Glomerular visceral epithelial cell (primary cell): ENCODE measurements around the gene PLOD2.
A peak's percentile ranks its signal among the peaks of the same experiment; 100 is the strongest.

ENCODE experiments used
- DNase-seq: peaks from one replicate; pipeline ENCODE4 v3.0.0-alpha.2; 2016; ENCODE audit errors: extremely low spot score

Gene PLOD2

DNA sequence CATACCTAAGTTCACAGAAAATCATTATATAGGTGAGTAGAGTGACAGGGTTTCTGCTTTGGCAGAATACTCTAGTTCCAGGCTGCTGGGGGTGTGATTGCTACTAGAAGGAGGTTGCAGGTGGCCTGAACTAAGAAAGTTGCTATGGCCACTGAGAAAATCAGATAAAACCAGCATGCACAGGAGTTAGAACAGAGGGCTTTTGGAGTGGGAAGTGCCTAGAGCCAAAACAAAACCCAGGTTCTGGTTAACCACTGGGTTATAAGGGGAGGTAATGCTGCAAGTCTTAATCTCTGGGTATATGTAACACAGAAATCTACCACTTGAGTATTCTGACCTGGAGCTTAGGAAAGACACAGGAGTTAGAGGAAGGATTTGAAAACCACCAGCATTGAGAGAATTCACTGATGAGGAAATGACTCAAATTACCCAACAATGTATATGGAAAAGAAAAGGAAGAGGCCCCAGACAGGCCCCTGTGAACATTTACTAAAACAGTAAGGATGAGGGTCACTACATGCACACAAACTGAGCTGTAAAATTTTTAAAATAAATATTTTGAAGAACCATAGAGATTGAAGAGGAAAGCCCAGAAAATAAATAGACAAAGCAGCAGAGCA lies 60.0 kb downstream of the PLOD2 start:
- DNase-seq = no peak

DNA sequence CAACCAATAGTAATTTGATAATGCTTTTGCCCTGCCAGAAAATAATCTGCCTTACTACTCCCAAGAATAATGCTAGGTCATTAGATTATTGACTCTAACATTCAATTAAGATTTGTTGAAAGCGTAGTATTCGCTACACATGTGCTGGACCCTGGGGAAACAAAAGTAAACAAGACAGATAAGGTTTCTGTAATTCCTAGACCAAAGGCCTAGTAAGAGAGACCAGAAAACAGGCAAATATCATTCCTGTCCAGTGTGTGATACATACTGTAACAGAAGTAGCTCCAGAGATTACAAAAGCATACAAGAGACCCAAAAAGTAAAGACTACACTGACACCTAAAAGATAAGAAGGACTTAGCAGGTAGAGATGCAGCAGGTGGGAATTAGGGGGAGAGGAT lies 60.8 kb downstream of the PLOD2 start:
- no peak for DNase-seq

DNA sequence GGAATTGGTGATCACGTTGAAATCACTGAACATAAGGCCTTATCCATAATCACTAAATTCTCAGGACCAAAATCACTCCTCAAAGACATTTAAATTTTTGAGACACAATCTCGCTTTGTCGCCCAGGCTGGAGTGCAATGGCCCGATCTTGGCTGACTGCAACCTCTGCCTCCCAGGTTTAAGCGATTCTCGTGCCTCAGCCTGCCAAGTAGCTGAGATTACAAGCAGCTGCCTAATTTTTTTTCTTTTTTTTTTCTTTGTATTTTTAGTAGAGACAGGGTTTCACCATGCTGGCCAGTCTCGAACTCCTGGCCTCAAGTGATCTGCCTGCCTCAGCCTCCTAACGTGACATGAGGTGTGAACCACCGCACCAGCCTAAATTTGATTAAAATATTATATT lies 61.7 kb downstream of the PLOD2 start:
- no peak for DNase-seq

DNA sequence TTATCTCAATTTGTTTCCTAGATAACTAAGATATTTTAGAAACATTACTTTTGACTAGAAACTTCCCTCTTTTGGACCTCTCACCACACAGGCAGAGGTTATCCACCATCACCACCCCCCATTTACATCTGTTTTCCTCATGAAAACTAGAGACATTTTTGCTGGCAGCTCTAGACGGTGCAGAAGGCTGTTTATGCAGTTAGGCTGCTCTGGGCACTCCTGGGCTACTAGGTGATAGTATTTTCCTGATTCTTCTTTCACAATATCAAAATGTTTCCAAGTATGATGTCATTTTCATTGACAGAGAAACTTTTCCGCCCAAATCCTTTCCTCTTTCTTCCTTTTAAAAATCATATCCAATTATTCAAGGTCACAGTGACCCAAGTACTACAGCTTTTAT lies 67.1 kb downstream of the PLOD2 start:
- no peak for DNase-seq

DNA sequence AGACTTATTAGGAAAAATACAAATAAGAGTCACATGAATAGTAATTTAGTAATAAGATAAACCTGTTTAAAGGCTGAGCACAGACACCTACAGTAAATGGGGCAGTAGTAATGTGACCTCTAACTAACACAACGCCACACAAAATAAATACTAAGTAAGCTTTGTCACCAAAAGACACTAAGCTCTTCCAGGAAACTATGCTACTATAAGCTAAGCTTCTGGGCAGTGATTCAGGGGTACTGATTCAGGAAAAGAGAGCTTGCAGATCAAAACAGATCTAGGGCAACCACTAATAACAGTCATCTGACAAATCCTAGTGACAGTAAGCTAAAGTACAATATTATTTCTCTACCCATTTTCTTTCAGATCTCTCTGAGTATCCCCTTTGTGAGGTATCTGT lies 68.8 kb downstream of the PLOD2 start:
- peak; percentile 7 for DNase-seq

DNA sequence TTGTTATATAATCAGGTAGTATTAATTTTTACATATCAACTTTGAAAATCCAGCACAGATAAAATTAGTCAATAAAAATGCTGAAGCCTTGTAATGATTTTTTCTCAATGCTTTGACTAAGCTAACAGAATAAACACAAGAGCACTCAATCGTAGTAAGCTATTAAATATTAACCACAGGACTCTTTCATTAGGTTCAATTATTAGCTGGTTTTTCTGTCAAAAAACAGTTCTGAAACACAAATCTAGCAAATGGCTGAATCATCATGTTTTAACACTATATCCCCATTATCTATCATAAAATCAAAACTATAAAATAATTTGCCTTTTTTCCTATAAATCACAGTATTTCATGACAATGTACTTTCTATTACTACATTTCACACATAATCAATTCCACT lies 69.6 kb downstream of the PLOD2 start:
- no peak for DNase-seq

DNA sequence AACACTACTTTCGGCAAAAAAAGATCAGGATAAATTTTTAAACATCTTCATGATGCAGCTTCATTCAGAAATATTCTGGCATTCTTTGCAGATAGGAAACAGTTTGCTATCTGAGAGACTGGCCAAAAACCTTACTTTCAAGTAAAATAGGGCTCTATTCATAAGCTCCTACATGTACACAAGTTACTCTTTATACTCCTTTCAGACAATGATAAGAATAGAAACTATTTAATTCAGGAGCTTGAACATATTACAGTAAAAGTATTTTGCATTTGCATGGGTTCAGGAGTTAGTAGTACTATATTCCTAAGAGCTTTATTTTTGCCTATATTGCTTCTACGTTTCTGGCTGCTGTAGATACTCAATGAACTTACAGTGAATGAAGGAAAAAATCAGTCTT lies 70.5 kb downstream of the PLOD2 start:
- DNase-seq = no peak

DNA sequence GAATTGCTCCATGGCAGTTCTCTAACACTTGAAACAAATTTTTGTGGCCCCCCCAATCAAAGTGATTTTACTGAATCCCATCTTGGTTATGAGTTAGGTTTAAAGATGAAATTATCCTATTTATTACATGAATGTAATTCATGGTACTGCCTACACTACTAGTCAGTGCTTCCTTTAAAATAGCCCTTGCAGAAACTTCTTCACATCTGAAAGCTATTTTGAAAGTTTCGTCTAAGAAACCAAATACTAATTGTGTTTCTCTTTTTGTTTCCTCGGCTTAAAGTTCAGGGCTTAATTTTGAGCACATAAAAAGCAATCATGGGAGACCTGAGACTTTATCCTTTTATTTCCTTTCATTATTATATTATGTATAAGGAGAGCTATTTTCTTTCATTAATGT lies 72.1 kb downstream of the PLOD2 start:
- DNase-seq = no peak

DNA sequence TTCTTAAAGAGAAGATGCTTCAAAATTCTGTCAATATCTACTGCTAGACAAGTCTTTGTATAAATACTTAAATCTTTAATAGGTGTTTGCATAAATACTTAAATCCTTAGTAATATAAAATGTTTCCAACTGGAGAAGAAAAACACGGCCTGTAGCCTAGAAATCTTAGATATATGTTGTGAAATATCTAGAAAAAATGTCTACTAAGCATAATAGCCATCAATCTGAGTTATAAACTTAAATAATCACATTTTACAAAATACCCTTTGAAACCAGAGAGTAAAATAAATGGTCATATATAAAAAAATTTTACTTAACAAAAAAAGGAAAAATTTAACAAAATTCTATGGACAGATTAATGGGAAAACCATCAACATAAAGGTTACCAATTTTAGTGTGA lies 73.9 kb downstream of the PLOD2 start:
- no peak for DNase-seq

DNA sequence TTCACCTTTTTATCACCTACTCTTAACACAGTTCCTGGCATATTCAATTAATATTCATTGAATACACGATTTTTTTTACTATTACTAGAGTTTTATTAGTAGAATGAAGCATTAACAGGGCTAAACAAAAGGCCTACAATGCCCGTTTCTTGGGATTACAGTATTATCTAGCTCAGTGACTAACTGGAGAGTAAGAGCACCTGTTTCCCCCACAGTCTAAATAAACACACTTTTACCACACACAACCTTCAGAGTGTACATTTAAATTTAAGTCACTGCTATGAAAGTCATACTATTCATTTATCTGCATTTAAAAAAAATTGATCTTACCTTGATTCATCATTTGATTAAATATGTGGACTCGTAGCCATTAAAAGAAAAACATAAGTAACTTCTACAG lies 74.8 kb downstream of the PLOD2 start:
- no peak for DNase-seq

DNA sequence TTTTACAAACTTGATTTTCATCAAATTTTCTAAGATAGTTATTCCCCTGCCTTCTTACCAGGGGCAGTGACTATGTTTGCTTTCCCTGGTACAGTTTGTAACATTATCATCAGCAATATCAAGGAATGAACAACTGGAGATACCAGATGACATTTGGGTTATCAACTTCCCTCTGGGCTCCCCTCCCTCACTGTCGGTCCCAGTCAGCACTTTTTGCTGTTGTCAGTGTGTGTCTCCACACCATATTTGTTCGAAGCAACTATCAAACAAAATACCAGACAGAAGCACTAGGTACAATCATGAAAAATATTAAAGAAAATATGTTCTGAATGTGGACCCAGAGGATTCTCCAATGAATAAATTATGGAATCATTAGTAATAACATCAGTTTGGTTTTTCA lies 75.3 kb downstream of the PLOD2 start:
- DNase-seq = no peak

DNA sequence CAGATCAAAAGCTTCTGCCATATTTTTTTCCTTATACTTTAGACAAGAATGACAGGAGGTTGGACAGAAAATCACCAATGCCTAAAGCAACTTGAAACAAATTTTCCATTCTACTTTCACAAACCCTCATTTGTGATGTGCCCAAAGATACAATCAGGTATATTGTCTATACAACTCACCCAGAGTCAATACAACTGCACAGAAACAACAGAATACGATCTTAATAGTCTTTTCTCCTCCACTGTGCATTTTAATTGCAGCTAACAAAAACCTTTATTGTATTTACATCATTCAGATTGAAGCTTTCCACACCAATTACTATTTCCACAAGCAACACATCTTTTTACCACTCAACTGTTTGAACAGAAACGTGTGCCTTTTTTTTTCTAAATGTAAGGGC lies 80.4 kb downstream of the PLOD2 start:
- no peak for DNase-seq

DNA sequence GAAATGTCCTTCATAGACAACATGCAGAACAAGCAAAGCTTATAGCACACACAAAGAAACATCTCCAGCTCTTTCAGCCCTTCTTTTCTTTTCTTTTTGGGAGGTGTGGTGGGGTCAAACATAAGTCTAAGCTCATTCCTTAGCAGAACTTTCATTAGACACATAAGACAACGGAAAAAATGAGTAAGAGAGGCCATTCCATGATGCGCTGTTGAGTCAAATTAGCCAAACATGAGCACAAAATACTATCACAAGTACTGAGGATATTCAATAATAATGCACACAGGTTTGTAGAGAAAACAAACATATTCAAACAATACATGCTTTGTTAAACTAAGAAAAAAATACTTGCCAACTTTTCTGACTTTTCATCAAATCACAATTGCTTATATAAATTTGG lies 83.0 kb downstream of the PLOD2 start:
- DNase-seq = no peak

DNA sequence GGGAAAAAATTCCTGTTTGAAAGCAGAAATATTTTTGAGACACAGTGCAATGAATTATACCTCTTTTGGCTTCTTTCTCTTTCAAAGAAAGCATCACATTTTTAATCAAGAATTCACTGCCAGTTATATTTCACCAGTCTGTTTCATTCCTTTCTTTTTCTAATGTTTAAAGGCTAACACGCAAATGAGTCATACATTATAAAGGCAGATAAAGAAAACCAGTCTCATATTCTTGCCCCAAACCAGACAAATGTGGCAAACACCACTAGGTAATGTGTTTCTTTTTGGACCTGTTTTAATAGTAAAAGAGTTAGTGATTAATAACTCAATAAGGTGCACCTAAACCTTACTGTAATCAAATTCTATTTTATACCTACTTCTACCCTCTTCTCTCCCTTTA lies 83.8 kb downstream of the PLOD2 start:
- no peak for DNase-seq

DNA sequence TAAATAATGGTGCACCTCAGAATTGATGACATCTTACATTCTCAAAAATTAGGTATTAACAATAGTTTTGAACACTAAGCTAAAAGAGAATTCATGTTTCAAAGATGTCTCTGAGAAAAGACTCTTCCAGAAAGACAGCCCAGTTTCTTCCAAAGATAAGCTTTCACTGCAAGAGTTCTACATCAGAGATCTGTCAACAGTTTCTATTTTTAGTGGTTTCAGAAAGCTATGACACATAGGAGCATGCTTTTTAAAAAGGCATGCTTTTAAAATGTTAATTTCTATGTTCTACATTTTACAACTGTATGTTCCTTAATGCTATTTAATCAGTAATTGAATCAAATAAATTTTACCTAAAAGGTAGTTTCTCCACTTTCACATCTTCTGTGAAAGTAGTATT lies 88.2 kb downstream of the PLOD2 start:
- no peak for DNase-seq

DNA sequence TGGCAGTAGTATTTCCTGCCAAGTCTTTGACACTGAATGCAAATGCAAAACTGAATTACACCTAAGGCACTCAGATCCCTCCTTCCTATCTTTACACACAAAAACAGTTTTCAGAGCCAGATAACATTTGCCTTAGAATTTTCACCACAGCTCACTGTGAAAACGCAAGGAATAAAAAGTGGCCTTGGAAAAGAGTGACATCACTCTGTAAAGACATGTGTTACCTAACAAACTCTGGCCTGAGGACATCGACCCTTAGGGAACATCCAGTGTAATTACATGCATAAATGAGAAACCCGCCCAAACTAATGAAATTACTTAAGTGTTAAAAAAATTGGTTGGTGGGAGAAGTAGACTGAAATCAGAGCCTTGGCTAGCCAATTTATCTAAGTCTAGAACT lies 88.9 kb downstream of the PLOD2 start:
- DNase-seq = no peak

DNA sequence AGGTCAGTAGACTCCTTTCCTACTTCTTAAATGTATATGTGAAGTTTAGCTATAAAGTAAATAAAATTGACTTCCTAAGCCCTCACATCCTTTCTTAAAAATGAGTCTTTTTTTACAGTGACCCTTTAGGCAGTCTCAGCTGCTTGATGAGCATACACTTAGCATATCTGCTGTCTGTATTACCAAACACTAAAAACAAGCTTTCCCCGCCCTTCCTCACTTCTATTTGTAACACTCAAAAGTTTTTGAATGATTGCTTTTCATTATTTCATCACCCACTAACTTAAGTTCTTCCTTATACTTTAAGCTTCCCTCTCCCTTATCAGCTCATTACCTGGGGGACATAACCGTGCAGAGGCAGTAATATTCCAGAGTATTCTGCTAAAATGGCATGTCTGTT lies 89.4 kb downstream of the PLOD2 start:
- DNase-seq = no peak

DNA sequence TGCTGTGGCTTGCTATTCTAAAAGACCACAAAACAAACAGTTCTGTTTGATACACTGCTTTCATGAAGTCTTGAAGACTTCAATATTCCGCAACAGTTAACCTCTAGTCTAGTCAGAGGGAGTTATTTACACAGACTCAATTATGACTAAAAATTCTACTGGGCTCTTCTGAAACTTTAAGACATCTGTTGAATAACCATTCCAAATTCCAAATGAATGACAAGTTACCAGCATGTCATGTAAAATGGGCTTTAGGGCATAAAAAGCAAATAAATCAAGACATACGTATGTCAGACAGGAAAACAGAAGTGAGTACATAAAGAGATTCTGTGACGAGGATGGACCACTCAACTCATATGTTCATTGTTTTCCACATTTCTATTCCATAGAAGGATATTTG lies 93.9 kb downstream of the PLOD2 start:
- DNase-seq = no peak

DNA sequence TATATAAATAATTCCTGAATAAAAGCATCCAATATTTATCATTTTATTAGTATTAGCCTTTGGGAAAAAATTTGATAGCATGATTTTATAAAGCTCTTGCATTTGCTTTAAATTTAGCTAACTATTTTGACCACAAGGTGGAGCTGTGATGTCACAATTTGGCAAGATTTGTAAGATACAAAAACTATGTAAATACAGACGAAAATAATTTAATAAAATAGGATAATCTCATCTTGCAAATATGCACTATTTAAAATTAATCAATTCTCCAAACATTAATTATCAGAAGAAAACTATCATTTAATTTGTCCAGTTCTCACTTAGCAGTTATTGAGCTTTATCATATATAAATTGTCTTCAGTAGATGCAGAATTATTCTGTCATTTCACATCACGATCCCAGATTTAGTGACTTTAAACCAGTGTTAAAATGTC lies 95.4 kb downstream of the PLOD2 start:
- peak; percentile 58 for DNase-seq

DNA sequence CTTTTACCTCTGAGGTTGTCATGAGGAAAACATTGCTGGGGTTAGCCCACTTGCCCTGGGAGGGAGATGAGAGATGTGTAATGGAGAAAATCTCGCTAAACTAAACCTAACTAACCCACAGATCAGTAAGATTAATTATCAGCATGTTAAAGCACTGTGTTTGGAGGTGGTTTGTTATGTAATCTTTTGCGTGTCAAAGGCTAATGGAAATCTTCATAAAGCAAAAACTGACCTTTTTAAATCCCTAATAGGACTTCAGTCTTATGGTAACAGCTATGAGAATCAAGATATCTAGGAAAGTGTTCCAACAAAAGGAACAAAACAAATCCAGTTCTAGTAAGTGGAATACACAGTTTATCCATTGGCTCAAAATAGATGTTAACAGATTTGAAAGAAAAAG lies 102.7 kb downstream of the PLOD2 start:
- DNase-seq = no peak

DNA sequence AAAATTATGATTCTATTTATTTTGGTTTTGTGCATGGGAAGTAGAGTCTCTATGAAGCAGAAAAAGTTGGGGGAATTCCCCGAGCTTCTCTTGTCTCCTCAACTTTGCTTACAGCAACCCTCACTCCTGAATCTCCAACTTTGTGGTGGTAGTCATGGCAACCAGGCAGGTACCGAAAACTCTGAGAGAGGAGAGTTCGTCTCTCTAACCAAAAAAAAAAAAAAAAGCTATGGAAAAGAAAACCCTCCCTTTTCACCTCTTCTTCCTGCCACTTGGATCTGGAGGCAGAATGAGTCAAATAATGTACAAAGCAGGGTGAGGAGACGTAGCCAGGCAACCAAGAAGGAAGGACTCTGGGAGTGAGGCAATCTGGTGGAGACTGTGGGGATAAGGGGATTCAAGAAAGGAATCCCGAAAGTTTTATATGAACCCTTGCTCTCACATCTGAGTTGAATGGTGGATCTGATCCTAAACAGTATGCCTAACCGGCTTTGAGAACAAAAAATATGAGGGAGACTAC lies 108.1 kb downstream of the PLOD2 start:
- DNase-seq = no peak

DNA sequence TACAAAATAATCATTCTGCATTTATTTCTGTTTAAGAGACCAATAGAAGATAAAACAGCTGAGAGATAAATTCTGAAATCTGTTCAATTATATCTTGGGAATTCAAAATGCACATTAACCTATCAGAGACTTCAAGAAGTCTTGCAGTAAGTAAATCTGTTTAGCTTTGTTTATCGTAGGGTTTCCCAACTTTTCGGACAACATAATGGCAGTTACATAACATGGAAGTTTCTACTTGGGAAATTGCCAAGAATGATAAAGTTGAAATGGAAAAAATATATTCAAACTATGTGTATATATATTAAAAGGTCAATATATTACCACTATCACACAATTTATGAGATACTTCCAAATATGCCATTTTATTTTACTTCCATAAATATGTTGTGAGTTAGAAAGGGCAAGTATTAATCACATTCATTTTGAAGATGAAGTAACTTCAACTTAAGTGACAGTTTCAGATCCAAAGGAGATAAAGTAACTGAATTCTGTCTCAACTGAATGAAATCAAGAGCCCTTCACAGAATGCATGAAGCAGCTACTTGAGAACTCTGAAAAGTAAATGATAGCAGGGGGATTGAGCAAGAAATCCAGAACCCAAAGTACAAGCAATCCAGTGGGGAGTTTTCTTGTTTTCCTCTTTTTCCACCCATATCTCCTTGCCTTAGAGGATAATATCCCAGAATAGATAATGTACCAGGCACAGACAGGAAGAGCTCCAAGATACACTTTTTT lies 108.8 kb downstream of the PLOD2 start:
- DNase-seq = no peak

DNA sequence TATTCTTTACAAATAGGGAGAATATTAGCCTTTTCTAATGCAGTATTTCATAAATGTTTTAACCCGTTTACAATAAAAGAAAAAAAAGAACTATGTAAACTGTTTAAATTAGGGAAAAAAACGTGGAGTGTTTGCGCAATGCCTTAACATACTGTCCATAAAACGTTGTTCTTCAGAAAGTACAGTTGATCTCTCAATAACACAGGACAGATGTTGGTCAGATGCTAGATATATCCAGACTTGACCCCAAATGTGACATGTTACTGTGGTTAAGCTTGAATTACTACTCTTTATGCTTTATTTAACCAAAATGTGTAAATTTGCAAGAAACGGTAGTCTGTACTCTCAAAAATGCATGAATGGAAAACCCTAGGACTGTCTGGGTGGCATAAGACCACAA lies 110.3 kb downstream of the PLOD2 start:
- no peak for DNase-seq

DNA sequence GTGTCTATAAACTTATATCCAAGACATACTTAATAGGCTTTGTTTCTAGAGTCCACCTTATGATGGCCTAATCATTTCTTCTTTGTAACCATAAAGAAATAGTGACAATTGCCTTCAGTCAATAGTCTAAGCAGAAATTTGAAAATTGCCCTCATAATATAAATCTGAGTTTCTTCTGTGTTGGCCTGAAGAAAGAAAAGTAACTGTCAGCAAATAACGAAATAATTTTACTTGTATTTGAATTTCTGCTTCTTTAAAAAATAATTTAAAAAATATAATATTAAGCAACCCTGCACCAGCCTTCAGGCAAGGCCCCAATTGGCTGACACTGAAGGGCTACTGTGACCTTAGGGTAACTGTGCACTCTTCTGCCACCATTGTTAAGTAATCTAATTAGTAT lies 113.5 kb downstream of the PLOD2 start:
- no peak for DNase-seq
